Measurements from ENCODE around the gene STRADB.
"Not testable (repeated sequence)": the region's sequence is repeated elsewhere in the genome, so short reads cannot be mapped to it uniquely, and the experiment has no call there.

Gene STRADB

GRCh38 chr2:201451292-201452057 is at the start of gene STRADB, which contains the start of gene TRAK2:
Gene STRADB, plus strand, starts transcription at chr2:201451740. Its CDS starts 3,101 bp downstream, at chr2:201454841.
Gene TRAK2, minus strand, starts transcription at chr2:201451458. Its CDS starts 30,951 bp downstream, at chr2:201420507.
- DNase-seq, result peak; percentile 97

- DNase-seq, result no peak
These were observed 49.7 kb upstream of the STRADB start for GRCh38 chr2:201401815-201402214.

- no peak for DNase-seq
These were observed 48.6 kb upstream of the STRADB start for GRCh38 chr2:201402651-201403562.

GRCh38 chr2:201403880-201404279 is 47.7 kb upstream of the STRADB start:
- peak; percentile 27 for DNase-seq

GRCh38 chr2:201404699-201405280 is 46.8 kb upstream of the STRADB start:
- DNase-seq, result no peak

GRCh38 chr2:201406077-201406662 is 45.4 kb upstream of the STRADB start:
- DNase-seq, result peak; percentile 18

- DNase-seq, result no peak
These were observed 44.3 kb upstream of the STRADB start for GRCh38 chr2:201407265-201407664.

GRCh38 chr2:201408931-201409330 is 42.6 kb upstream of the STRADB start:
- no peak for DNase-seq

GRCh38 chr2:201411421-201411820 is 40.1 kb upstream of the STRADB start:
- no peak for DNase-seq

- DNase-seq, result no peak
These were observed 38.4 kb upstream of the STRADB start for GRCh38 chr2:201413143-201413542.

GRCh38 chr2:201413552-201413951 is 38.0 kb upstream of the STRADB start:
- no peak for DNase-seq

- DNase-seq, result no peak
These were observed 37.2 kb upstream of the STRADB start for GRCh38 chr2:201414099-201415023.

- no peak for DNase-seq
These were observed 36.4 kb upstream of the STRADB start for GRCh38 chr2:201415149-201415548.

- no peak for DNase-seq
These were observed 32.4 kb upstream of the STRADB start for GRCh38 chr2:201419057-201419635.

GRCh38 chr2:201419986-201420385 is 31.6 kb upstream of the STRADB start:
- DNase-seq, result no peak

GRCh38 chr2:201420442-201421113 is 31.0 kb upstream of the STRADB start:
- DNase-seq, result no peak

- DNase-seq, result no peak
These were observed 25.6 kb upstream of the STRADB start for GRCh38 chr2:201425952-201426351.

- DNase-seq, result not testable (repeated sequence)
These were observed 23.2 kb upstream of the STRADB start for GRCh38 chr2:201428366-201428765.

- DNase-seq, result not testable (repeated sequence)
These were observed 21.7 kb upstream of the STRADB start for GRCh38 chr2:201429835-201430234.

GRCh38 chr2:201430322-201430721 is 21.2 kb upstream of the STRADB start:
- DNase-seq, result not testable (repeated sequence)

- DNase-seq, result no peak
These were observed 20.7 kb upstream of the STRADB start for GRCh38 chr2:201430839-201431238.
